Measurements from ENCODE around the gene CALU. TPM values are rescaled to one million over a fixed set of nuclear protein-coding genes. Genes with fewer than 3 reads are reported as not detected.

CALU gene
- polyA plus RNA-seq, 1 experiment, result 346 TPM

DNA sequence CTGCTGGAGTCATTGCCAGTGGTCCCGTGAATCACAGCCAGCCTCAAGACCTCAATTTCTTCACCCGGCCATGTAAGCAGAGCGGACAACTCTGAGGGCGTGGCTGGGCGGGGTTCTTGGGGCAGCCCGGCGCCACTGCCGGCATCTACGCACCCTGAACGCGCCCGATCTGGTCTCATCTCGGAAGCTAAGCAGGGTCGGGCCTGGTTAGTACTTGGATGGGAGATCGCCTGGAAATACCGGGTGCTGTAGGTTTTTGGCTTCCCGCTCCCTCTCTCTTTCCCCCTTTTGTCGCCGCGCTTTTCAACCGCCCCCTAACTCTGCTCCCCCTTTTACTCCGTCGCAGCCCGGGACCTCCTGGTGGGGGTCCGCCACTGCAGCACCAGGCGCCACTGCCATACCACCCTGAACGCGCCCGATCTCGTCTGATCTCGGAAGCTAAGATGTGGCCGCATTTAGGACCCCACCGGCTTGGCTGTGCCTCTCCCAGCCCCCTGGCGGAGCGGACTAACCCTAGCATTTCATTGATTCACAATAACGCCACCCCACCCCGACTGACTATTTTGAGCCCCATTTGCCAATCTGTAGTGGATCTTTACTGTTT is 41.8 kb upstream of the CALU start:
- peak; percentile 7 for DNase-seq (ENCODE audit: low read depth)
- Histone ChIP-seq H3K27me3 (ENCODE audit: control insufficient read depth, insufficient read depth, low read length) (no peaks in the 10 kb centered on the region), H3K36me3 (ENCODE audit: control insufficient read depth, insufficient read depth, low read length) (no peaks in the 10 kb centered on the region), H3K4me3 (ENCODE audit: low read depth, low read length) (peak overlapping the region; percentile 47)
- ChIA-PET CTCF (interaction anchor here (0.6 to 1.7 kb wide), 5 partner anchors 12 to 165 kb away, joined by 3 to 5 read pairs (median 3); partner anchors contain the start of gene ATP6V1F), POLR2A (no interaction called here)
- TF ChIP-seq, protein P1, sequence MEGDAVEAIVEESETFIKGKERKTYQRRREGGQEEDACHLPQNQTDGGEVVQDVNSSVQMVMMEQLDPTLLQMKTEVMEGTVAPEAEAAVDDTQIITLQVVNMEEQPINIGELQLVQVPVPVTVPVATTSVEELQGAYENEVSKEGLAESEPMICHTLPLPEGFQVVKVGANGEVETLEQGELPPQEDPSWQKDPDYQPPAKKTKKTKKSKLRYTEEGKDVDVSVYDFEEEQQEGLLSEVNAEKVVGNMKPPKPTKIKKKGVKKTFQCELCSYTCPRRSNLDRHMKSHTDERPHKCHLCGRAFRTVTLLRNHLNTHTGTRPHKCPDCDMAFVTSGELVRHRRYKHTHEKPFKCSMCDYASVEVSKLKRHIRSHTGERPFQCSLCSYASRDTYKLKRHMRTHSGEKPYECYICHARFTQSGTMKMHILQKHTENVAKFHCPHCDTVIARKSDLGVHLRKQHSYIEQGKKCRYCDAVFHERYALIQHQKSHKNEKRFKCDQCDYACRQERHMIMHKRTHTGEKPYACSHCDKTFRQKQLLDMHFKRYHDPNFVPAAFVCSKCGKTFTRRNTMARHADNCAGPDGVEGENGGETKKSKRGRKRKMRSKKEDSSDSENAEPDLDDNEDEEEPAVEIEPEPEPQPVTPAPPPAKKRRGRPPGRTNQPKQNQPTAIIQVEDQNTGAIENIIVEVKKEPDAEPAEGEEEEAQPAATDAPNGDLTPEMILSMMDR (IDR thresholded peaks at IDR 0.05; ENCODE audit: insufficient read depth, low read depth, low read length), result peak; percentile 55

DNA sequence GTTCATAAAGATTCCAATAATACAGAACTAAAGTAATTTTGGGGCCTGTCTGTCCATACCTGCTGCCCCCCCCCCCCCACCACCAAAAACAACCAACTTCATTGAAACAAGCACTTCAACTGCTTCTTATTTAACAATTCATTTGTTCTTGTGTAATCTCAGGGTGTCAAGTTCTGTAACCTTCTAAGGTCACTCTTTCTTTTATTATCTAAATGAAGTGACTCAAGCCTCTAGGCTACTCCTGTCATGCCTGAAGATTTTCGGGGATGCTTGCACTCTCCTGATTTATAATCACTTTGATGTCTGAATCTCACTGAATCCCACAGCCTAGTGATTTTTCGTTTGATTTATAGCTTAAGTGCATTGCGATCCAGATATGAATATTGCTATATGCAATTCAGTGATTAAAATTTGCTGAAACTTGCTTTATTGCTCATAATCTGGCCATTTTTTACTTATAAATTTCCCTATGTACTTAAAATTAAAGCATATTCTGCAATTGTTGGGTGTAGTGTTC is 39.9 kb upstream of the CALU start:
- DNase-seq (ENCODE audit: low read depth), result no peak
- TF ChIP-seq, protein P1 (IDR thresholded peaks at IDR 0.05; ENCODE audit: insufficient read depth, low read depth, low read length), result no peak
- CTCF ChIA-PET, result no interaction called here
- POLR2A ChIA-PET, result no interaction called here
- no peaks in the 10 kb centered on the region for H3K27me3 ChIP-seq (ENCODE audit: control insufficient read depth, insufficient read depth, low read length)
- no peaks in the 10 kb centered on the region for H3K36me3 ChIP-seq (ENCODE audit: control insufficient read depth, insufficient read depth, low read length)
- no peak overlapping the region for H3K4me3 ChIP-seq (ENCODE audit: low read depth, low read length)

GRCh38 chr7:128699895-128700294 is 39.3 kb upstream of the CALU start:
- H3K4me3 ChIP-seq (ENCODE audit: low read depth, low read length), result no peak overlapping the region
- DNase-seq (ENCODE audit: low read depth), result no peak
- TF ChIP-seq, protein P1 (IDR thresholded peaks at IDR 0.05; ENCODE audit: insufficient read depth, low read depth, low read length), result no peak
- POLR2A ChIA-PET, result no interaction called here
- no peaks in the 10 kb centered on the region for H3K27me3 ChIP-seq (ENCODE audit: control insufficient read depth, insufficient read depth, low read length)
- H3K36me3 ChIP-seq (ENCODE audit: control insufficient read depth, insufficient read depth, low read length), result no peaks in the 10 kb centered on the region
- CTCF ChIA-PET, result no interaction called here

GRCh38 chr7:128701062-128701785 is 37.9 kb upstream of the CALU start:
- H3K4me3 ChIP-seq (ENCODE audit: low read depth, low read length), result no peak overlapping the region
- TF ChIP-seq, protein P1 (IDR thresholded peaks at IDR 0.05; ENCODE audit: insufficient read depth, low read depth, low read length), result no peak
- POLR2A ChIA-PET, result no interaction called here

GRCh38 chr7:128703609-128704241 is 35.4 kb upstream of the CALU start:
- Histone ChIP-seq H3K36me3 (ENCODE audit: control insufficient read depth, insufficient read depth, low read length) (no peaks in the 10 kb centered on the region), H3K27me3 (ENCODE audit: control insufficient read depth, insufficient read depth, low read length) (no peaks in the 10 kb centered on the region), H3K4me3 (ENCODE audit: low read depth, low read length) (no peak overlapping the region)
- ChIA-PET POLR2A (no interaction called here), CTCF (no interaction called here)
- TF ChIP-seq, protein P1 (IDR thresholded peaks at IDR 0.05; ENCODE audit: insufficient read depth, low read depth, low read length), result no peak
- peak; percentile 8 for DNase-seq (ENCODE audit: low read depth)

More at GRCh38 chr7:128701062-128701785, 37.9 kb upstream of the CALU start:
- CTCF ChIA-PET, result interaction anchor here (0.5 to 1.1 kb wide), 2 partner anchors 13 to 30 kb away, joined by 3 read pairs; no protein-coding TSS in a partner anchor
- DNase-seq (ENCODE audit: low read depth), result no peak
- no peaks in the 10 kb centered on the region for H3K27me3 ChIP-seq (ENCODE audit: control insufficient read depth, insufficient read depth, low read length)
- no peaks in the 10 kb centered on the region for H3K36me3 ChIP-seq (ENCODE audit: control insufficient read depth, insufficient read depth, low read length)
